ENCODE data around the gene STARD9.
A peak's percentile ranks its signal among the peaks of the same experiment; 100 is the strongest.

Gene STARD9

DNA sequence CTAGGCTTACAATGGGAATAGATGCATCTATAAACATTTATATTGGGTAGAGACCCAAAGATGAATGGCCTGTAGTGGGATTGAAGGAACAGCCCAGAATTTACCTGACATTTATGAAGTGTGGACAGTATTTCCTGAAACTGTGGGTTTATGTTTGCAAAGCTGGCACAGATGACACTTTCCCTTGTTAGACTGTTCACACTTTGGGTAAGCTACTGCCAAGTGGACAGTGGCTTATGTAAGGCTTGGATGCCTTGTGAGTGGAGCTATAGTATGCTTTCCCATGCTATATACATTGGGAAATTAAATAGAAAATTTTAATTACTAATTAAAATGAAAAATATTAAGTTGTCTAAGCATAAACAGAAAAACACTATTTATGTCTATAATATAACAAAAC is 48.5 kb downstream of the STARD9 start:
- DNase-seq (ENCODE audit: low read depth in 2 of 3, low spot score in 1 of 3), result no peak

DNA sequence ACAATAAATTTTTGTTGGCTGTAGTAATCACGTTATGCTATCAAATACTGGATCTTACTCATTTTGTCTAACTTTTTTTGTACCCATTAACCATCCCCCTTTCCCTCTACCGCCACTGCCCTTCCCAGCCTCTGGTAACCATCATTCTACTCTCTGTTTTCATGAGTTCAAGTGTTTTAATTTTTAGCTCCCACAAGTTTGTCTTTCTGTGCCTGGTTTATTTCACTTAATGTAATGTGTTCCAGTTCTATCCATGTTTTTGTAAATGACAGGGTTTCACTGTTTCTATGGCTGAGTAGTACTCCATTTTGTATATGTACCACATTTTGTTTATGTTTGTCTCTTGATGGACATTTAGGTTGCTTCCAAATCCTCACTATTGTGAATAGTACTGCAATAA is 52.1 kb downstream of the STARD9 start:
- no peak for DNase-seq (ENCODE audit: low read depth in 2 of 3, low spot score in 1 of 3)

DNA sequence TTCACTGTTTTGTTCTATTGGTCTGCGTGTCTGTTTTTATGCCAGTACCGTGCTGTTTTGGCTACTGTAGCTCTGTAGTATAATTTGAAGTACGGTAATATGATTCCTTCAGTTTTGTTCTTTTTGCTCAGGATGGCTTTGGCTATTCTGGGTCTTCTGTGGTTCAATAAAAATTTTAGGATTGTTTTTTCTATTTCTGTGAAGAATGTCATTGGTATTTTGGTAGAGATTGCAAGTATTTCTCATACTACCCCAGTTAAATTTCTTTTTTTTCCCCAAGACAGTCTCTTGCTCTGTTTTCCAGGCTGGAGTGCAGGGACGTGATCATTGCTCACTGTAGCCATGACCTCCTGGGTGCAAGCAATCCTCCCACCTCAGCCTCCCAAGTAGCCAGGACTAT is 53.4 kb downstream of the STARD9 start:
- DNase-seq (ENCODE audit: low read depth in 2 of 3, low spot score in 1 of 3), result no peak

DNA sequence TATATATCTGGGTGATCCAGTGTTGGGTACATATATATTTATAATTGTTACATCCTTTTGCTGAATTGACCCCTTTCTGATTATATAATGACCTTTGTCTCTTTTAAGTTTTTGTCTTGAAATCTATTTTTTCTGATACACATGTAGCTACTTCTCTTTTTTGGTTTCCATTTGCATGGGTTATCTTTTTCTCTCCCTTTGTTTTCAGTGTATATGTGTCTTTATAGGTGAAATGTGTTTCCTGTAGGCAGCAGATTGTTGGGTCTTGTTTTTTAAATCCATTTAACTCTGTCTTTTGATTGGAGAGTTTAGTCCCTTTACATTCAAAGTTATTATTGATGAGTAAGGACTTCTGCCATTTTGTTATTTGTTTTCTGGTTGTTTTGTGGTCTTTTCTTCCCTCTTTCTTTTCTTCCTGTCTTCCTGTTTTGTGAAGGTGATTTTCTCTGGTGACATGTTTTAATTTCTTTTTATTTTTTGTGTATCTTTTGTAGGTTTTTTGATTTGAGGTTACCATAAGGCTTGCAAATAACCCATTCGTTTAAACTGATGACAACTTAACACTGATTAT is 56.8 kb downstream of the STARD9 start:
- DNase-seq (ENCODE audit: low read depth in 2 of 3, low spot score in 1 of 3), result no peak

DNA sequence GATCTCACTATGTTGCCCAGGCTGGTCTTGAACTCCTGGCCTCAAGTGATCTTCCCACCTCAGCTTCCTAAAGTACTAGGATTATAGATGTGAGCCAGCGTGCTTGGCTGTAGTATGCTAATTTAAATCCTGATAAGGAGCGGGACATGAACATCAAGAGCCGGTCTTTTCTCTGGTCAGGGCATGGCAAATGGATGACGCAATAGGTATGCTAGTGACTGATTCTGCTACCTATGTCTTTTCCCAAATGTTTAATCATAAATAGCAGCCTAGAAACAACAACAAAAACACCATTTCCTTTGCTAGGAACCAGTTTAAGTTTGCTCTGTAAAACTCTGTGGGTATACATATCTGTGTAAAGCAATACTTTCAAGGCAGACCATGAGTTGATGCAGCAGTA is 64.7 kb downstream of the STARD9 start:
- DNase-seq (ENCODE audit: low read depth in 2 of 3, low spot score in 1 of 3), result no peak

DNA sequence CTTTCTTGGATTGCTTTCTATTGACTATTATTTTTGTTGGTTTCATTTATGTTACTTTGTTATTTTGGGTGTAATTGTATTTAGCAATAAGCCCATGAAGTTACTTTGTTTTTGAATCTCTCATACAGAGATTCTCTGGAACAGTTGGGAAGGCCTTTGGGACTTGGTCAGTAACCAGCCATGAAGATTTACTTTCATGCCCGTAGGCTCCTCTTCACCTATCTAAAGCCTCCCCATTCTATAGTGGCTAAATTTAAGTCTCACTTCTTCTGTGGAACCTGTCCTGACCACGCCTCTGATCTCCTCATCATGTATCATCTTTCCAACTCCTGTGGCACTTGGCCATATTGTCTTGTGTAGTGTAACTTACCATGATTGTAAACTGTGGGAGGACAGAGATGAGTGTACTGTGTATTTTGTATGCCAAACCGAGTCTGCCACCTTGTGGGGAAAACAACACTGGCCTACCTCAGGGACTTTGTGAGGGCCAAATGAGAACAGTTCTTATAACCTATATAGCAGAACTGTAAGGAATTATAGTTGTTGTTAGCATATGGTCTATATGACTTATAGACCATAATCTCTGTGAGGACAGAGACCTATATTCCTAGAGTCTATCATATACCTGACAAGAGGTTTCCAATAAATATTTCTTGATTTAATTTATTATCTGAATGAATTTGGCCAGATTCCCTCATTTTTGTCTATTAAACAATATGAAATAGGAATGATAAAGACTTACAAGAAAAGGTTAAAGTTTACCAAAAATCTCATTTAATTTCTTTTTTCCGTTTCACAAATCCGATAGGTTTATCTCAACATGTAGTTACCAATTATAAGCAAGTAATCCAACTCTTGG is 75.0 kb downstream of the STARD9 start:
- peak; percentile 29 to 55 (median 44) for DNase-seq (ENCODE audit: low read depth in 2 of 3, low spot score in 1 of 3)

DNA sequence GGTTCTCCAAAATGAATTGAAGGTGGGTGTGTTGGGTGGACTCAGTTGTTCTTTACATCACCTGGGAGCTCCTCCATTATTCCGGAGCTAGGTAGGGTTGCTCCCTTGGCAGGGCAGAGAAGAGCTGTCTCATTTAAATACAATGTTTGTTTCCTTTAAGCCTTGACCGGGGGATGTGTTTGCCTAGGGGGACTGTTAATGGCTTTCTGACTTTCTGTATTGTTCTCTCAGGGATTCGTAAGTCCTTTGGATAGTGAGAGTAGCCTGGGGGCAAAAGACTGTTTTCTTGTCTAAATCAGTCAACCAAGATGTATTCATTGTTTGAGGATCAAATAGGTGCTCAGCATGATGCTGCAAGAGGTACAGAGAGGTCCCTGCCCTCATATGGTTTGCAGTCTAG is 90.4 kb downstream of the STARD9 start:
- no peak for DNase-seq (ENCODE audit: low read depth in 2 of 3, low spot score in 1 of 3)

DNA sequence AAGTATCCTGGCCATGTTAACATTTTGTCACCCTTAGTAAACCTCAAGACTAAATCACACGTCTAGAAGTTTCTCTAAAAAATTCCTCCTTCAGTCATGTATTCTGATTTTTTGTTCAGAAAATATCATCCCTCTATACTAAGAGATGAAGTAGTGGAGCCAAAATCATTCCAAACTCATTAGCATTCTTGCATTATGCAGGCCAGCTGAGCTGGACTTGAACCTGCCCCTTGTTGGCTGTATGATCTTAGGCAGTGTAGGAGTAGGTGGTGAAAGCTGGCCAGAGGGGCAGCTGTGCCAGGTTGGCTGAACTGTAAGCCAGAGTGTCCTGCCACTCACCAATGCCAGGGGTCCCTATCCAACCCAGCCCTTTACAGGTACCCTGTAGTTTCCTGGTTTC is 92.4 kb downstream of the STARD9 start:
- no peak for DNase-seq (ENCODE audit: low read depth in 2 of 3, low spot score in 1 of 3)

DNA sequence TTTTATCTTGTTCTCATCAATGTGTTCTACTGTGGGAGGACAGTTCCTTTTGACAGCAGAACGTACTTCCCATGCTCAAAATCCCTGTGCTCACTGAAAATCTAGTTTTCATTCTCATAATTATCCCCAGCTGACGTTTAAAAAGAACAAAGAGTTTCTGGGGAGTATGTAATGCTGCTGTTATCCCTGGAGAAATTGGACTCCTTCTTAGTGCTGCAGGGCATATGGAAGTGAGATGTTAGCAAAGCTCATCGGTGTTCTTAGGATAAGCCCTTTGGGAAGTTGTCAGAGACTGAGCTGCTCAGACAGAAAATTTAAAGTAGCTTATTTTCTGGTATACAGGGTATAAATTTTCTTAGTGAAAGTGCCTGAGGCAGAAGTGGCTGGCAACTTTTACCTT is 95.0 kb downstream of the STARD9 start:
- DNase-seq (ENCODE audit: low read depth in 2 of 3, low spot score in 1 of 3), result no peak

DNA sequence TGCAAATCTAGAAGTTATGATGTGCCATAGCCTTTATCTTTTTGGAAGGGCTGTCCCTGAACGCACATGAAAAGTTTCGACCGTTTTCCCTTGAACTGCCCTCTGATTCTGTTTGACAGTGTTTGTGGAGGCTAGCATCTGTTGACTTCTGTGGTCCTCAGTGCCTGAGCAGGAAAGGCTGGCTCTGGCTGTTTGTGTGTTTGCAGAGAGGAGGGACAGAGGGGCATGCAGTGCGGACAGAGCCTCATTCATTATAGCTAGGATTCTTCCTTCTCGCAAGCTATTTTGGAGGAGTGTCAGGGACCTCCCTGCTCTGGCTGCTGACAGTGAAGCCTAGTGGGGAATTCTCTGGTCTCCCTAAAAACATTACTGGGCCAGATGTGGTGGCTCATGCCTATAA is 97.0 kb downstream of the STARD9 start:
- no peak for DNase-seq (ENCODE audit: low read depth in 2 of 3, low spot score in 1 of 3)

DNA sequence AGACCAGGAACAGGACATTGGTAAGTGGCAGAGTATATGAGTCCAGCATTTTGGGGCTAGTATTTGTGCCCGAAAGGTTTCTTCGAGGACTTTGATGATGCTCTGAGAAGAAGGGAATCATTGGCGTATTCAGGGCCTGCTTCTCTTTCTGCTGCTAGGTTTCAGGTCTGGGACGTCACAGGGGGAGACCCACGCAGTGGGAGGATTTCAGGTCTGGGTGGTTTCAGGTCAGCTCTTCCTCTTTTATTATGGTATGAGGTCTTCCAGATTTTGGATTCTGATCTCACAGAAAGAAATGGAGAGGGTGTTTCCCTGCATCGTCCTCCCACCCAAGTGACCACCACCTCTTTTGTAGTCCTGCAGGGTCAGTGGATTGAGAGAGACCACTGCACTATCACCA is 99.1 kb downstream of the STARD9 start:
- no peak for DNase-seq (ENCODE audit: low read depth in 2 of 3, low spot score in 1 of 3)

DNA sequence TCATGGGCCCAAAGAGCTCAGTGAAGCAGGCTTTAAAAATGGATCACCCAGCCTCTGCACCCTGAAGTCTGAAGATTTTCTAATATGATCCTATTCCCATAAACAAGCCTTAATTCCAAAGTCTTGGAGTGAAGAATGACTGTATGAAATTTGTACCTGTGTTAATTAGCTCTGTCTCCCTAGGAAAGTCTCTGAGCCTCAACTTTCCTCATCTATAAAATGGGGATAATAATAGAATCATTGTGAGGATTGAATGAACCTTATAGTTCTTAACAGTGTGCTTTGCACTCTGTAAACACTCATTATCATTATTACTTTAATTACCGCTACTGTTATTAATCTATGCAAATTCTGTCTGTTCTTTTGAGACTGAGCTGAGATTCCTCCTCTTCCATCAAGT is 99.6 kb downstream of the STARD9 start:
- DNase-seq (ENCODE audit: low read depth in 2 of 3, low spot score in 1 of 3), result no peak

DNA sequence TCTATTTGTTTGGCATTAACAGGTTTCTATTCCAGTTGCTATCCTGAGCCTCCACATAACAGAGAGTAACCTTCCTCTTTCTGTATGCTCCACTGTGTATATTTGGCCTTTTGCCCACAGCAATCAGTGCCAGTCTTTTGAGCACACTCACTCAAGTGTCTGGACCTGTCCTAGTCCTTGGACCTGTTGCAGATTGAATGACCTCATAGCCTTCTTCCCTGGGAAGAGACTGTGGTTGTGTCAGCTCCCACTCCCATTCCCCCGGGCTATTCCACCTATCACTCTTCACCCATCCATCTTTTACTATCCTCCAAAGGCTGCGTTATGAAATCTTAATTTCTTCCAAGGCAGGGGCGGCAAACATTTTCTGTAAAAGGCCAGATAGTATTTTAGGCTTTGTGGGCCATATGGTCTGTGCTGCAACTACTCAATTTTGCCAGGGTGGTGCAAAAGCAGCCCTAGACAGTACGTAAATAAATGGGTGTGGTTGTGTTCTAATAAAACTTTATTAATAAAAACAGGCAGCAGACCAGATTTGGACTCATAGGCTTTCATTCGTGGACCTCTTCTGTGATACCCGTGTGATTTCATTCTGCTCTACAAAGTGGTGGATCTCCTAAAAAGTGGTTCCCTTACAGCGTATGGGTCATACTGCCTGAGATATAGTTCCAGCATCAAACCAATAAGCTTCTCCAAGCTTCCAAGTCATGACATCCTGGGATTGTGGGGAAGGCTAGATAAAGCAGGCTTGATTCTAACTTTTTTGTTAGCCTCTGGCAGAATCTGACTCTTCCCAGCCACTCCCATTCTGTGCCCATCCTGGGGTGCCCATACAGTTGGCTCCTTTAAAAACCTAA is 104.1 kb downstream of the STARD9 start:
- no peak for DNase-seq (ENCODE audit: low read depth in 2 of 3, low spot score in 1 of 3)

DNA sequence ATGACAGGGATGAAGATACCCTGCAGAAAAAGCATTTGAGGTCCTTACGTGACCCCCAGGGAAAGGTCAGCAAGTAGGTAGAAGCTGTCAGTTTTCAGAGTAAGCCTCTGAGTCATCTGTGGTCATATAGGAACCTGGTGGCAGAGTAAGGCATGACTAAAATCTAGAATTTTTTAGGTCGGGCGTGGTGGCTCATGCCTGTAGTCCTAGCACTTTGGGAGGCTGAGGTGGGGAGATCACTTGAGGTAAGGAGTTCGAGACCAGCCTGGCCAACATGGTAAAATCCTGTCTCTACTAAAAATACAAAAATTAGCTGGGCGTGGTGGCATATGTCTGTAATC is 104.7 kb downstream of the STARD9 start:
- peak; percentile 35 to 55 (median 55) for DNase-seq (ENCODE audit: low read depth in 2 of 3, low spot score in 1 of 3)

DNA sequence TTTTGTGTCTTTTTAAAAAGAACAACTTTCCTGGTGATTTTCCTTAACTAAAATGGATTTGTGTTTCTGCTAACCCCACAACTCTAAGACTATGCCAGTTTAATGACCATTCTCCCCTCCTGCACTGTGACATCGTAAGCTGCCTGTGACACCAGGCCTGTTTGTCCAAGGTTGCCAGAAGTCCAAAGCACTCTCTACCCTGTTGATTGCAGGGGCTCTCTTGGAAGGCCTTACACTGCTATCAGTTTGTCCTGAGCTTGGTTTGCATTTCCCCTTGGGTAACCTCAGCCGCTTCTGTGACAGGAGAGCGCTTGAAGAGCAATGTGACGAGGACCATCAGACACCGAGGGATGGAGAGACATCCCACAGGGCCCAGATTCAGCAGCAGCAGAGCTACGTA is 105.7 kb downstream of the STARD9 start:
- DNase-seq (ENCODE audit: low read depth in 2 of 3, low spot score in 1 of 3), result no peak

DNA sequence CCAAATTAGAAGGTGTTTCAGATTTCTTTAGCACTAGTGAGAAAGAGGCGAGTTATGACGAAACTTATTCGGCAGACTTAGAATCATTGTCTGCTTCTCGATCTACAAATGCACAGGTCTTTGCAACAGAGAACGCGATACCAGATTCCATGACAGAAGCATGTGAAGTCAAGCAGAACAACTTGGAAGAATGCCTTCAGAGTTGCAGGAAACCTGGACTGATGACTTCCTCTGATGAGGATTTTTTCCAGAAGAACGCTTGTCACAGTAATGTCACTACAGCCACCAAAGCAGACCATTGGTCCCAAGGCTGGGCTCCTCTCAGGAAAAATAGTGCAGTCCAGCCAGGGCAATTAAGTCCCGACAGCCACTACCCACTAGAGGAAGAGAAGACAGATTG is 110.9 kb downstream of the STARD9 start:
- no peak for DNase-seq (ENCODE audit: low read depth in 2 of 3, low spot score in 1 of 3)

DNA sequence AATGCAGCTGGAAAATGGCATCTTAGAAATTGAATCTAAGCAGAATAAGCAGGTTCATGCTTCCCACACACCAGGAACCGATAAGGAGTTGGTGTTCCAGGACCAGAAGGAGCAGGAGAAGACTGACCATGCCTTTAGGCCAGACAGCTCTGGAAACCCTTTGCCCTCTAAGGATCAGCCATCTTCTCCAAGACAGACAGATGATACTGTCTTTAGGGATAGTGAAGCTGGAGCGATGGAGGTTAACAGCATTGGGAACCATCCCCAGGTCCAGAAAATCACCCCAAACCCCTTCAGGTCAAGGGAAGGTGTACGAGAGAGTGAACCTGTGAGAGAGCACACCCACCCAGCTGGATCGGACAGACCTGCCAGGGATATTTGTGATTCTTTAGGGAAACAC is 112.3 kb downstream of the STARD9 start:
- DNase-seq (ENCODE audit: low read depth in 2 of 3, low spot score in 1 of 3), result no peak

DNA sequence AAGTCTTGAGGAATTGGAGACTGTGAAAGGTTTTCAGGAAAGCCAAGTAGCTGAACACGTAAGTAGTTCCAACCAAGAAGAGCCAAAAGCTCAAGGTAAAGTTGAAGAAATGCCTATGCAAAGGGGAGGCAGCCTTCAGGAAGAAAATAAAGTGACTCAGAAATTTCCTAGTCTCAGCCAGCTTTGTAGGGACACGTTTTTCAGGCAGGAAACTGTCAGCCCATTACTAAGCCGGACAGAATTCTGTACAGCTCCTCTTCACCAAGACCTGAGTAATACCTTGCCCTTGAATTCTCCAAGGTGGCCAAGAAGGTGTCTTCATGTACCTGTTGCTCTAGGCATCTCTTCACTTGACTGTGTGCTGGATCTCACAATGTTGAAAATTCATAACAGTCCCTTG is 112.9 kb downstream of the STARD9 start:
- no peak for DNase-seq (ENCODE audit: low read depth in 2 of 3, low spot score in 1 of 3)

DNA sequence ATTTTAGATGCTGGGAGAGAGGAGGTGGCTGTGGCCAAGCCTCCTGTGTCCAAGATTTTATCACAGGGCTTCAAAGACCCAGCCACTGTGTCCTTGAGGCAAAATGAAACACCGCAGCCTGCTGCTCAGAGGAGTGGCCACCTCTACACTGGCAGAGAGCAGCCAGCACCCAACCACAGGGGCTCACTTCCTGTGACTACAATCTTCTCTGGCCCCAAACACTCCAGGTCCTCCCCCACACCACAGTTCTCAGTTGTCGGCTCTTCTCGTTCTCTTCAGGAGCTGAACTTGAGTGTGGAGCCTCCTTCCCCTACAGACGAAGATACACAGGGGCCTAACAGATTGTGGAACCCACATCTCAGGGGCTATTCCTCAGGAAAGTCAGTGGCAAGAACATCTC is 115.9 kb downstream of the STARD9 start:
- no peak for DNase-seq (ENCODE audit: low read depth in 2 of 3, low spot score in 1 of 3)

DNA sequence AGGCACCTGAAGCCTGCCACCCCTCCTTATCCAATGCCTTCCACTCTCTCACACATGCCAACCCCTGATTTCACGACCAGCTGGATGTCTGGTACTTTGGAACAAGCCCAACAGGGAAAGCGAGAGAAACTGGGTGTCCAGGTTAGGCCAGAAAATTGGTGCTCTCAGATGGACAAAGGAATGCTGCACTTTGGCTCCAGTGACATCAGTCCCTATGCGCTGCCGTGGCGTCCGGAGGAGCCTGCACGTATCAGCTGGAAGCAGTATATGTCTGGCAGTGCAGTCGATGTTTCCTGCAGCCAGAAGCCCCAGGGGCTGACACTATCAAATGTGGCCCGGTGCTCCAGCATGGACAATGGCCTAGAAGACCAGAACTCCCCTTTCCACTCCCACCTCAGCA is 116.4 kb downstream of the STARD9 start:
- DNase-seq (ENCODE audit: low read depth in 2 of 3, low spot score in 1 of 3), result no peak

DNA sequence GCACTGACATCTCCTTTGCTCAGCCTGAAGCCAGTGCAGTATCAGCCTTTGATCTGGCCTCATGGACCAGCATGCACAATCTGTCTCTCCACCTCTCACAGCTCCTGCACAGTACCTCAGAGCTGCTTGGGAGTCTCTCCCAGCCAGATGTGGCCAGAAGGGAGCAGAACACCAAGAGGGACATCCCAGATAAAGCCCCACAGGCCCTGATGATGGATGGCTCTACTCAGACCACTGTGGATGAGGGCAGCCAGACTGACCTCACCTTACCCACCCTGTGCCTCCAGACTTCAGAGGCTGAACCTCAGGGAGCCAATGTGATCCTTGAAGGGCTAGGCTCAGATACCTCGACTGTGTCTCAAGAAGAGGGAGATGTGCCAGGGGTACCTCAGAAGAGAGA is 117.1 kb downstream of the STARD9 start:
- DNase-seq (ENCODE audit: low read depth in 2 of 3, low spot score in 1 of 3), result no peak

DNA sequence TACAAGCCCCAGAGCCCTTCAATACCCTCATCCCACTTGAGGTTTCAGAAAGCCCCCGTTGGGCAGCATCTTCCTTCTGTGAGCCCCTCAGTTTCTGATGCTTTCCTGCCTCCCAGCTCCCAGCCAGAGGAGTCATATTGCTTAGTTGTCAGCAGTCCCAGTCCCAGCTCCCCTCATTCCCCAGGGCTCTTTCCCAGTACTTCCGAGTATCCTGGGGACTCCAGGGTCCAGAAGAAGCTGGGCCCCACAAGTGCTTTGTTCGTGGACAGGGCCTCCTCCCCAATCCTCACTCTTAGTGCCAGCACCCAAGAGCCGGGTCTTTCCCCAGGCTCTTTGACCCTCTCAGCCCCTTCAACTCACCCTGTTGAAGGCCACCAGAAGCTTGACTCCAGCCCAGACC is 117.6 kb downstream of the STARD9 start:
- DNase-seq (ENCODE audit: low read depth in 2 of 3, low spot score in 1 of 3), result no peak

Measured in stimulated activated CD4-positive, alpha-beta T cell treated with anti-CD3 and anti-CD28 coated beads, Interleukin-12 subunit alpha, Interleukin-12 subunit beta, amount 100 ng/mL, for 48 hours (primary cell).